Measurements from ENCODE around the gene BICDL1. TPM values are rescaled to one million over a fixed set of nuclear protein-coding genes. Genes with fewer than 3 reads are reported as not detected.

The BICDL1 gene
- total RNA-seq, 1 experiment from 2014 or later: 14.2 TPM

- Histone ChIP-seq H3K9me3 (no peaks in the 10 kb centered on the region), H3K36me3 (ENCODE audit: control insufficient read depth, insufficient read depth, low read length) (peaks cover 2% of the 10 kb centered on the region), H3K4me1 (peaks cover 17% of the 10 kb centered on the region), H3K4me3 (ENCODE audit: low read depth, low read length) (no peak overlapping the region), H3K27me3 (replicated peaks; ENCODE audit: control insufficient read depth, insufficient read depth, low read length) (no peaks in the 10 kb centered on the region)
- Mint-ChIP-seq H3K27ac (ENCODE audit: unreplicated experiment) (peak overlapping the region; percentile 23), H3K36me3 (ENCODE audit: insufficient read depth, unreplicated experiment) (peaks cover 73% of the 10 kb centered on the region), H3K27me3 (ENCODE audit: insufficient read depth, unreplicated experiment) (no peaks in the 10 kb centered on the region), H3K4me1 (ENCODE audit: low read depth, unreplicated experiment) (peaks cover 13% of the 10 kb centered on the region), H3K4me3 (ENCODE audit: unreplicated experiment) (no peak overlapping the region), H3K9me3 (ENCODE audit: unreplicated experiment) (no peaks in the 10 kb centered on the region)
- POLR2A ChIA-PET: no interaction called here
- CTCF ChIA-PET: no interaction called here
- TF ChIP-seq CTCF (IDR thresholded peaks at IDR 0.05; ENCODE audit: insufficient read depth in 1 of 2, low read depth in 1 of 2, low read length in 1 of 2, severe bottlenecking in 1 of 2, unreplicated experiment in 1 of 2): no peak
- BruUV-seq (replicated peaks): no TSS peak
- intact Hi-C loops (cut with micrococcal nuclease; ENCODE audit: unreplicated experiment): no loop called here
- DNase-seq: no peak
These were observed 120.7 kb downstream of the BICDL1 start for GRCh38 chr12:120109570-120110267.

GRCh38 chr12:120110550-120111501 lies 121.8 kb downstream of the BICDL1 start:
- peaks cover 15% of the 10 kb centered on the region for H3K4me1 Mint-ChIP-seq (ENCODE audit: low read depth, unreplicated experiment)
- no peaks in the 10 kb centered on the region for H3K9me3 ChIP-seq
- H3K27me3 ChIP-seq (replicated peaks; ENCODE audit: control insufficient read depth, insufficient read depth, low read length): no peaks in the 10 kb centered on the region
- no peak overlapping the region for H3K4me3 ChIP-seq (ENCODE audit: low read depth, low read length)
- peaks cover 17% of the 10 kb centered on the region for H3K4me1 ChIP-seq
- no peak overlapping the region for H3K4me3 Mint-ChIP-seq (ENCODE audit: unreplicated experiment)
- DNase-seq: no peak
- ChIA-PET CTCF (no interaction called here), POLR2A (interaction anchor here (0.6 kb wide), 1 partner anchor 214 kb away, joined by 4 read pairs; no protein-coding TSS in a partner anchor)
- intact Hi-C loops (cut with micrococcal nuclease; ENCODE audit: unreplicated experiment): no loop called here
- peaks cover 73% of the 10 kb centered on the region for H3K36me3 Mint-ChIP-seq (ENCODE audit: insufficient read depth, unreplicated experiment)
- H3K36me3 ChIP-seq (ENCODE audit: control insufficient read depth, insufficient read depth, low read length): peaks cover 2% of the 10 kb centered on the region
- no TSS peak for BruUV-seq (replicated peaks)
- no peaks in the 10 kb centered on the region for H3K27me3 Mint-ChIP-seq (ENCODE audit: insufficient read depth, unreplicated experiment)
- peak overlapping the region; percentile 8 for H3K27ac Mint-ChIP-seq (ENCODE audit: unreplicated experiment)
- no peak for TF ChIP-seq CTCF (IDR thresholded peaks at IDR 0.05; ENCODE audit: insufficient read depth in 1 of 2, low read depth in 1 of 2, low read length in 1 of 2, severe bottlenecking in 1 of 2, unreplicated experiment in 1 of 2)
- no peaks in the 10 kb centered on the region for H3K9me3 Mint-ChIP-seq (ENCODE audit: unreplicated experiment)

- Histone ChIP-seq H3K9me3 (no peaks in the 10 kb centered on the region), H3K4me1 (peaks cover 26% of the 10 kb centered on the region), H3K27me3 (replicated peaks; ENCODE audit: control insufficient read depth, insufficient read depth, low read length) (no peaks in the 10 kb centered on the region), H3K4me3 (ENCODE audit: low read depth, low read length) (no peak overlapping the region), H3K36me3 (ENCODE audit: control insufficient read depth, insufficient read depth, low read length) (peaks cover 2% of the 10 kb centered on the region; the same call in 1 of the 2 replicates)
- H3K4me1 Mint-ChIP-seq (ENCODE audit: low read depth, unreplicated experiment): peaks cover 24% of the 10 kb centered on the region
- BruUV-seq (replicated peaks): no TSS peak
- TF ChIP-seq CTCF (IDR thresholded peaks at IDR 0.05; ENCODE audit: insufficient read depth in 1 of 2, low read depth in 1 of 2, low read length in 1 of 2, severe bottlenecking in 1 of 2, unreplicated experiment in 1 of 2): no peak
- peak overlapping the region; percentile 84 for H3K4me3 Mint-ChIP-seq (ENCODE audit: unreplicated experiment)
- POLR2A ChIA-PET: interaction anchor here (2.1 kb wide), 1 partner anchor 28 kb away, joined by 6 read pairs; no protein-coding TSS in a partner anchor
- no peaks in the 10 kb centered on the region for H3K27me3 Mint-ChIP-seq (ENCODE audit: insufficient read depth, unreplicated experiment)
- no peak for DNase-seq
- peak overlapping the region; percentile 87 for H3K27ac Mint-ChIP-seq (ENCODE audit: unreplicated experiment)
- CTCF ChIA-PET: no interaction called here
- intact Hi-C loops (cut with micrococcal nuclease; ENCODE audit: unreplicated experiment): no loop called here
- no peaks in the 10 kb centered on the region for H3K9me3 Mint-ChIP-seq (ENCODE audit: unreplicated experiment)
- peaks cover 85% of the 10 kb centered on the region for H3K36me3 Mint-ChIP-seq (ENCODE audit: insufficient read depth, unreplicated experiment)
These were observed 126.0 kb downstream of the BICDL1 start for GRCh38 chr12:120115066-120115465.
